ENCODE measurements around the gene NRG4. TPM values are rescaled to one million over a fixed set of nuclear protein-coding genes. Genes with fewer than 3 reads are reported as not detected.
A peak's percentile ranks its signal among the peaks of the same experiment; 100 is the strongest.
"Not testable (repeated sequence)": the region's sequence is repeated elsewhere in the genome, so short reads cannot be mapped to it uniquely, and the experiment has no call there.

Gene NRG4
- total and polyA plus RNA-seq, 7 donors: 0.98 to 30.0 (median 6.4) TPM

DNA sequence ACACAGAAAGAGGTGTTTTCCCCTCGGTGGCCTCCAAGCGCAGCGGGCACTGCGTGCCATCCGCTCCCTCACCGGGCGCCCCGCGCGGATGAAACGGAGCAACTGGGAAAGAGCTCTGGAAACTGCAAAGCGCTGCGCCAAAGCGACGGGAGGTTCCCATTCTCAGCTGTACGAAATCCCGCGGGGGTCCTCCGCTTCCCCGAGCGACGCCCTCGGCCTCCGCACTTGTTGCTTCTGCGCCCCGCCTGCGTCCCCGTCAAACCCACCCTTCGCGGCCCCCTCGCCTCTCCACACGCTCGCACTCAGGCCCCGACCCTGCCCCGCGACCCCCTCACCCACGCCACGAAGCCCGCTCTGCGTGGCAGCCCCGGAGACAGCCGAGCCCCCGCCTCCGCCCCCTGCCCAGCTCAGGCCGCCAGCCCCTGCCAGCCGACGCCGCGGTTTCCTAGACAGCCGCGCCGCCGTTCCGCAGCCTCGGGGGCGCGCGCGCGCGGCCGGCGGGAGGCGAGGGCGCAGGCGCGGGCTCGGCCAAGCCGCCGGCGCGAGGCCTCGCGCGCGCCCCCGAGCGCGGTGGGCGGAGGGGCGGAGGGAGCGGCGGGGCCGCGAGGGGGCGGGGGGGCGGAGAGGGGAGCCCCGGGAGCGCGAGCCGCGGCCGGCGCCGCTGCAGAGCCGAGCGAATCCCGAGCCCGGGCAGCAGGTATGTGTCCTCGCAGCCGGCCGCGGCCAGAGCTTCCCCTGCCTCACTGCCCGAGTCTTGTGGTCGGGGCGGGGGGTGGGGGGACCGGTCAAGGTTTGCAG, 47.3 kb upstream of the NRG4 start, which contains the start of gene TMEM266:
Gene TMEM266, plus strand, starts transcription at position 666 of the 798 bp plus-strand sequence. CDS start 74,279 bp downstream, outside the sequence.
- WGBS, 3 donors: 1% methylated on average over 52 to 107 of the region's 107 CpGs
- Histone ChIP-seq H3K9me3 (no peaks in the 10 kb centered on the region), H3K27ac (peak within 1 kb of the TSS; percentile 65), H3K36me3 (ENCODE audit: insufficient read depth in 1 of 2, low read depth in 1 of 2) (no peaks in the 10 kb centered on the region), H3K4me3 (peak within 1 kb of the TSS; percentile 77), H3K27me3 (ENCODE audit: insufficient read depth in 3 of 3, low read length in 2 of 3) (peaks cover 0 to 13% (median 0%) of the 10 kb centered on the region in 3 donors), H3K4me1 (peaks cover 20% of the 10 kb centered on the region)
- TF ChIP-seq, protein P1, sequence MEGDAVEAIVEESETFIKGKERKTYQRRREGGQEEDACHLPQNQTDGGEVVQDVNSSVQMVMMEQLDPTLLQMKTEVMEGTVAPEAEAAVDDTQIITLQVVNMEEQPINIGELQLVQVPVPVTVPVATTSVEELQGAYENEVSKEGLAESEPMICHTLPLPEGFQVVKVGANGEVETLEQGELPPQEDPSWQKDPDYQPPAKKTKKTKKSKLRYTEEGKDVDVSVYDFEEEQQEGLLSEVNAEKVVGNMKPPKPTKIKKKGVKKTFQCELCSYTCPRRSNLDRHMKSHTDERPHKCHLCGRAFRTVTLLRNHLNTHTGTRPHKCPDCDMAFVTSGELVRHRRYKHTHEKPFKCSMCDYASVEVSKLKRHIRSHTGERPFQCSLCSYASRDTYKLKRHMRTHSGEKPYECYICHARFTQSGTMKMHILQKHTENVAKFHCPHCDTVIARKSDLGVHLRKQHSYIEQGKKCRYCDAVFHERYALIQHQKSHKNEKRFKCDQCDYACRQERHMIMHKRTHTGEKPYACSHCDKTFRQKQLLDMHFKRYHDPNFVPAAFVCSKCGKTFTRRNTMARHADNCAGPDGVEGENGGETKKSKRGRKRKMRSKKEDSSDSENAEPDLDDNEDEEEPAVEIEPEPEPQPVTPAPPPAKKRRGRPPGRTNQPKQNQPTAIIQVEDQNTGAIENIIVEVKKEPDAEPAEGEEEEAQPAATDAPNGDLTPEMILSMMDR (IDR thresholded peaks at IDR 0.05): no peak
- ATAC-seq (peak; percentile 74 to 81 (median 78)), DNase-seq (peak; percentile 40 to 75)
- intact Hi-C loops (cut with DNase I): loop anchor here in 1 of 2 donors (2.0 to 5.0 kb wide), 2 partner anchors 48 to 79 kb away; no protein-coding TSS in a partner anchor

DNA sequence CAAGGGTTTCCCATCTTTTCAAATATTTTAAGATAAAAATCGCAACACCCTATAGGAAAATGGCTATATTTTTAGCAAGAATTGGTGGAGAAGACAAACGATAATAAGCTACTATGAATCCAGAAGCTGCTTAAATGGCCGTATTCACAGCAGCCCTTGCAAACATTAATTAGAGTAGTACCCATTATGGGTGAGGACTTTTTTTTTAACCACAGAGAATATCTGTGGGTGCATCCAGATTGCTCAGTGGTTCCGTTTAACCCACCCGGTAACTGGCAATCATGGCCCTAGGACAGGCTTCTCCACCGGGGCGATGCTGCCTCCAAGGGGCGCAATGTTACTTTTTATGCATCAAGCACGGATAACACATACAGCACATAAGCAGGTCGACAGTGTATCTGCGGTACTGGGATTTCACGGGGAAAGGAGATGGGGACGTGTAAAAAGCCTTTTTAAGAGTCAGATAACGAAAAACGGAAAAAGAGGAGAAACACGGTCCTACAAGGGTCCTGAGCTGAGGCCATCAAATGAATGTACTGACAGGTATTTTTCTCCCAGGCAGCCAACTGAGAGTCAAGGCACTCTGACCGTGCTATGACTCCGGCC, 46.6 kb upstream of the NRG4 start:
- no peaks in the 10 kb centered on the region for H3K36me3 ChIP-seq (ENCODE audit: insufficient read depth in 1 of 2, low read depth in 1 of 2)
- H3K27me3 ChIP-seq (ENCODE audit: insufficient read depth in 3 of 3, low read length in 2 of 3): peaks cover 0 to 13% (median 0%) of the 10 kb centered on the region in 3 donors
- intact Hi-C loops (cut with DNase I): loop anchor here (1.0 to 2.0 kb wide), 2 partner anchors 80 kb away; no protein-coding TSS in a partner anchor
- DNase-seq (no peak), ATAC-seq (peak; percentile 68 to 80 (median 74))
- peaks cover 13% of the 10 kb centered on the region for H3K4me1 ChIP-seq
- WGBS, 3 donors: 11 to 14% (median 12%) methylated on average over 18 of the region's 18 CpGs
- TF ChIP-seq, protein P1 (IDR thresholded peaks at IDR 0.05): peak; percentile 36
- peak overlapping the region; percentile 77 for H3K4me3 ChIP-seq
- H3K9me3 ChIP-seq: no peaks in the 10 kb centered on the region
- H3K27ac ChIP-seq: peak overlapping the region; percentile 56

DNA sequence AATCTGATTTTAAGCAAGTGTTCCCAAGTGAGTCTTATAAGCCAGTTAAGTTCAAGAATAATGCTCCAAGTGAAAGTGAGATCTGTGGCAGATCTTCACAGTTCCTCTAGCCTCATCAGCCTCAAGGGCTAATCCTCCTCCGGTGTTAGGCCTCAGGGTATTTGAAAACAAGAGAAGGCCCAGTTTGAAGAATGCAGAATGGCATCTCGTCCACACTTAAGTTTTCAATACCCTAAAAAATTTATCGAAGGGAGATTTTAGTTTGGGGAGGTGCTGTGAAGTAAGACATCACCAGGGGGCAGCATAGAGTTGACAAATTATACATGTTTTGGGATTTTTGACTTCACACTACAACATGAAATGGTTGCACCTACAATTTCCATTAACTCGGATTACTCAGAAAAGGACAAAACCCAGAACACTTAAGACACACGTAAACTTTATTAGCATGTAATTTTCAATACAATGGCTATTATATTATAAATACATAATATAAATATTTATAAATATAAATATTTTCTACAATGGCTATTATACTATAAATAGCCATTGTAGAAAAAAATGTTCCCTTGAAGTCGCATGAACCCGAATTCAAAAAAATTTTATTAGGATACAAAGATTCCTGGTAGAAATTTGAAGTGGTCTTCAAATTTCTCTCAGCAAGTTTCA, 45.2 kb upstream of the NRG4 start:
- TF ChIP-seq, protein P1 (IDR thresholded peaks at IDR 0.05): peak; percentile 76
- H3K9me3 ChIP-seq: no peaks in the 10 kb centered on the region
- peaks cover 13% of the 10 kb centered on the region for H3K4me1 ChIP-seq
- no peak for ATAC-seq
- H3K4me3 ChIP-seq: peak overlapping the region; percentile 49
- no peak overlapping the region for H3K27ac ChIP-seq
- H3K27me3 ChIP-seq (ENCODE audit: insufficient read depth in 3 of 3, low read length in 2 of 3): peaks cover 0 to 13% (median 0%) of the 10 kb centered on the region in 3 donors
- no peaks in the 10 kb centered on the region for H3K36me3 ChIP-seq (ENCODE audit: insufficient read depth in 1 of 2, low read depth in 1 of 2)
- WGBS, 3 donors: 1 to 4% (median 3%) methylated on average over 7 of the region's 7 CpGs
- DNase-seq: no peak
- intact Hi-C loops (cut with DNase I): no loop called here

DNA sequence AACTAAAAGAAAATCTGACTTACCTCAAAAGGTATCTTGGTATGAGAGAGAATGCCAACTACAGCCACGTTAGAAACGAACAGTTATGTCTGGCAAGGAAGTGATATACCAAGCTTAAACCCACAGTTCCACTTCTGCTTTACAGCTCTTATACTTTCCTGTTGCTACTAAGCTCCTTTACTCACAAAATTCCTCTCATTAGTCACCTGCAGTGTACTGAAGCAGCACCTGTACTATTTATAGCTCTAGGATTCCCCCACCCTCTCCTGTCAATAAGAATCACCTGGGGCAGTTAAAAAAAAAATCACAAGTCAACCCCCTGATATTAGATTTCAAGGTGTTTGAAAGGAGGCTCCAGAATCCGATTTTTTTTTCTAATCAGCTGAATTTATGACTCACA, 44.7 kb upstream of the NRG4 start:
- DNase-seq (no peak), ATAC-seq (no peak)
- H3K4me1 ChIP-seq: peaks cover 13% of the 10 kb centered on the region
- H3K4me3 ChIP-seq: peak overlapping the region; percentile 49
- H3K27ac ChIP-seq: no peak overlapping the region
- WGBS, 3 donors: 2 to 26% (median 3%) methylated on average over 3 of the region's 3 CpGs
- H3K27me3 ChIP-seq (ENCODE audit: insufficient read depth in 3 of 3, low read length in 2 of 3): peaks cover 0 to 13% (median 0%) of the 10 kb centered on the region in 3 donors
- TF ChIP-seq, protein P1 (IDR thresholded peaks at IDR 0.05): no peak
- no peaks in the 10 kb centered on the region for H3K36me3 ChIP-seq (ENCODE audit: insufficient read depth in 1 of 2, low read depth in 1 of 2)
- no peaks in the 10 kb centered on the region for H3K9me3 ChIP-seq
- intact Hi-C loops (cut with DNase I): no loop called here

DNA sequence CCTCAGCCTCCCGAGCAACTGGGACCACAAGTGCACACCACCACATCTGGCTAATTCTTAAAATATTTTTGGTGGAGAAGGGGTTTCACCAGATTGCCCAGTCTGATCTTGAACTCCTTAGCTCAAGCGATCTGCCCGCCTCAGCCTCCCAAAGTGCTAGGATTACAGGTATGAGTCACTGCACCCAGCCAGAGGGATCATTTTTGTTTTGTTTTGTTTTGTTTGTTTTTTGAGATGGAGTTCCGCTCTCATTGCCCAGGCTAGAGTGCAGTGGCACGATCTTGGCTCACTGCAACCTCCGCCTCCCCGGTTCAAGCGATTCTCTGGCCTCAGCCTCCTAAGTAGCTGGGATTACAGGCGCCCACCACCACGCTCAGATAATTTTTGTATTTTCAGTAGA, 42.0 kb upstream of the NRG4 start:
- DNase-seq; ATAC-seq; H3K9me3 ChIP-seq; intact Hi-C loops (cut with DNase I); H3K36me3 ChIP-seq (ENCODE audit: insufficient read depth in 1 of 2, low read depth in 1 of 2); H3K4me3 ChIP-seq; H3K27ac ChIP-seq: not testable (repeated sequence)
- peaks cover 13% of the 10 kb centered on the region for H3K4me1 ChIP-seq
- 89 to 94% (median 91%) methylated on average over 10 of the region's 10 CpGs for WGBS, 3 donors
- peaks cover 0 to 13% (median 0%) of the 10 kb centered on the region in 3 donors for H3K27me3 ChIP-seq (ENCODE audit: insufficient read depth in 3 of 3, low read length in 2 of 3)

Measured in psoas muscle (tissue), 8 donors.